K562 (cell line): ENCODE results near the gene PBX2. TPM values are rescaled to one million over a fixed set of nuclear protein-coding genes. Genes with fewer than 3 reads are reported as not detected.

Experiments
- ARID1B ChIP-seq: fragments of 450-650 bp; IDR thresholded peaks from 2 replicates; pipeline ENCODE4 v1.6.1; 2016; ENCODE audit warnings: antibody characterized with exemption, mild to moderate bottlenecking, inconsistent platforms
- CBX1 ChIP-seq: sonication (generic); IDR thresholded peaks from 2 replicates; pipeline ENCODE4 v1.6.1; 2016; ENCODE audit warnings: antibody characterized with exemption, low read depth, mild to moderate bottlenecking
- CHCHD3 ChIP-seq: fragments of 250-450 bp; sonication (Bioruptor Pico); IDR thresholded peaks from 2 replicates; pipeline ENCODE4 v2.1.2; 2022; ENCODE audit warnings: mild to moderate bottlenecking
- CREB1 ChIP-seq, 2 experiments: sonication (generic) in 1 of 2; formaldehyde crosslinking in 1 of 2; IDR thresholded peaks; 2 replicates each; pipeline versions ENCODE4 v1.6.1 to v1.8.0; 2012 to 2022; ENCODE audit warnings: inconsistent platforms in 1 of 2, mild to moderate bottlenecking in 1 of 2, missing genetic modification reagents in 1 of 2, moderate library complexity in 1 of 2
- ELF2 ChIP-seq: fragments of 250-450 bp; sonication (Bioruptor Pico); IDR thresholded peaks from 2 replicates; pipeline ENCODE4 v1.5.0; 2021; ENCODE audit warnings: mild to moderate bottlenecking
- HINFP ChIP-seq: fragments of 450-650 bp; conservative IDR thresholded peaks from 2 replicates; pipeline ENCODE4 v1.6.1; 2016; ENCODE audit warnings: missing genetic modification characterization, low read depth, mild to moderate bottlenecking, control low read depth, missing compliant biosample characterization
- NEUROD1 ChIP-seq: fragments of 150-350 bp; IDR thresholded peaks from 2 replicates; pipeline ENCODE4 v1.6.1; 2014; ENCODE audit warnings: borderline replicate concordance, low read length, low read depth; ENCODE audit not compliant: partially characterized antibody
- OTX1 ChIP-seq: fragments of 450-650 bp; formaldehyde crosslinking; IDR thresholded peaks from 2 replicates; pipeline ENCODE4 v1.4.0; 2022; ENCODE audit warnings: mild to moderate bottlenecking
- RBM14 ChIP-seq: fragments of 200-400 bp; formaldehyde crosslinking; IDR thresholded peaks from 2 replicates; pipeline ENCODE4 v1.6.1; 2018; ENCODE audit warnings: low read depth, mild to moderate bottlenecking, low read length, moderate library complexity, borderline replicate concordance; ENCODE audit not compliant: insufficient read depth
- RBM25 ChIP-seq: fragments of 200-400 bp; formaldehyde crosslinking; IDR thresholded peaks from 2 replicates; pipeline ENCODE4 v1.6.1; 2018; ENCODE audit warnings: low read length, low read depth, moderate library complexity; ENCODE audit not compliant: severe bottlenecking
- SMARCA4 ChIP-seq: fragments of 450-650 bp; IDR thresholded peaks from 2 replicates; pipeline ENCODE4 v1.6.1; 2016
- SMC3 ChIP-seq: conservative IDR thresholded peaks from 2 replicates; pipeline ENCODE4 v1.6.1; 2011; ENCODE audit warnings: low read depth, low read length, improper control_type of control experiment; ENCODE audit not compliant: insufficient read depth
- TCF3 ChIP-seq: sonication (generic); formaldehyde crosslinking; IDR thresholded peaks from 2 replicates; pipeline ENCODE4 v1.4.0; 2020; ENCODE audit warnings: mild to moderate bottlenecking, missing genetic modification reagents
- UBTF ChIP-seq, 2 experiments: IDR thresholded peaks; 2 replicates each; pipeline ENCODE4 v1.6.1; 2012; ENCODE audit warnings: improper control_type of control experiment in 2 of 2, low read depth in 2 of 2, low read length in 2 of 2, borderline replicate concordance in 1 of 2
- ZNF212 ChIP-seq: fragments of 450-650 bp; formaldehyde crosslinking; IDR thresholded peaks from 2 replicates; pipeline ENCODE4 v1.4.0; 2020; ENCODE audit warnings: mild to moderate bottlenecking
- ZNF75A ChIP-seq: fragments of 450-650 bp; formaldehyde crosslinking; IDR thresholded peaks from 2 replicates; pipeline ENCODE4 v1.4.0; 2020; ENCODE audit warnings: mild to moderate bottlenecking
- polyA plus RNA-seq, 8 experiments: library from polyadenylated mRNA; depleted of rRNA in 4 of 8; stranded (reverse) in 5 of 8; unstranded in 3 of 8; fragments of >200 nt; fragmentation: Nextera tagmentation in 2 of 8; fragmentation: Illumina TruSeq in 1 of 8; extraction: Ambion mirVana in 2 of 8; extraction: Trizol in 1 of 8; gene quantifications; 2 replicates each; pipeline versions ENCODE4 v1.2.1 to v1.2.3, GENCODE V29; 2011 to 2014; ENCODE audit warnings: inconsistent platforms in 1 of 8, missing spikeins in 1 of 8
- total RNA-seq, 7 experiments: library from RNA; depleted of rRNA in 6 of 7; stranded (reverse); fragments of >200 nt in 6 of 7; fragmentation: Illumina TruSeq in 2 of 7; extraction: Trizol in 2 of 7; gene quantifications; 2 replicates each; pipeline versions ENCODE4 v1.2.1 to v1.2.3, GENCODE V29; 2011 to 2021; ENCODE audit warnings: low replicate concordance in 1 of 7
- TF ChIP-seq, protein P1 (sequence below): sonication (generic); formaldehyde crosslinking; IDR thresholded peaks from 2 replicates; pipeline ENCODE4 v1.8.0; 2022; ENCODE audit warnings: mild to moderate bottlenecking, low read depth, missing genetic modification reagents
- TF ChIP-seq, protein P2 (sequence below): fragments of 450-650 bp; IDR thresholded peaks from one replicate; pipeline ENCODE4 v1.6.1; 2018; ENCODE audit warnings: mild to moderate bottlenecking, moderate library complexity; ENCODE audit not compliant: partially characterized antibody
- TF ChIP-seq, protein P3 (sequence below): fragments of 450-650 bp; formaldehyde crosslinking; IDR thresholded peaks from 2 replicates; pipeline ENCODE4 v1.4.0; 2020; ENCODE audit warnings: mild to moderate bottlenecking, moderate library complexity

PBX2 gene
- total and polyA plus RNA-seq, 9 of the 15 experiments (the other 6 are each of a cell fraction or from before 2014, with no cell fraction given) = 1.9 to 134 (median 62.5) TPM

DNA sequence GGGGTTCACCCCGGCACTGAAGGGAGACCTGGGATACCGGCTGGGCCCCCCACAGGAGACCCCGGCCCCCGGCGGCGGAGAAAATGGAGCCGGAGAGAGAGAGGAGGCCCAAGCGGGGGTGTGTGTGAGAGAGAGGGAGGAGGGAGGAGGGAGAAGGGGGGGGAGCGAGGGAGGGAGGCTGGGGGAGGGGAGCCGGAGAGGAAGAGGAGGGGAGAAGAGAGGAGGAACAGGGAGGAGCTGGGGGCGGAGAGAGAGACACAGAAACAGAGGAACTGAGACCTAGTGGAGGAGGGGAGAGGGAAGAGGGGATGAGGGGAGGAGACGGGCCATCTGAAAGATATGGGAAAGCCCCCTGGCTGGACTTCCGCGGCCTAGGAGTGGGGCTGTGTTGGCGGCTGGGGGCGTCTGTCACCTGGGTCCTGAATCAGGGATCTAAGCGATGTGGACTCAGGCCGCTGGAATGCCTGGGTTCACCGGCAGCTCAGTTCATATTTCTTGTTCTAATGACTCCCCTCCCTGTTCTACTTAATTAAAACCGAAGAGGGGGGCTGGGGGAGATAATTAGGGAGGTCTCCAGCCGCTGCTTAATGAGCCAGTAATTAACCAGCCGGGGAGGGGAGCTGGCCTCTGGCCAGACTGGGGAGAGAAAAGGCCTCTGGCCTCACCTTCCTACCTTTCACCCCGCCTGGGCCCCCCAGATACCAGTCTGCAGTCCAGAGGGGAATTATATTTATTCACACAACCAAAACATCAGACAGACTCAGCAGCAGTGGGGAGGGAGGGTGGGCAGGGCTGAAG lies at the start of gene PBX2 (continued):
- TF ChIP-seq ARID1B = peak; percentile 79
- no peak for TF ChIP-seq SMC3
- no peak for TF ChIP-seq ZNF212 (CRISPR knock-in tag)
- no peak for TF ChIP-seq CBX1
- no peak for TF ChIP-seq UBTF (IDR thresholded peaks at IDR 0.05; ENCODE audit: borderline replicate concordance in 1 of 2, low read depth in 2 of 2, low read length in 2 of 2)
- TF ChIP-seq RBM14 = no peak
- no peak for TF ChIP-seq HINFP (tag)
- peak; percentile 72; the same call in 1 of the 2 replicates for TF ChIP-seq ELF2 (CRISPR knock-in tag)
- TF ChIP-seq, protein P1, sequence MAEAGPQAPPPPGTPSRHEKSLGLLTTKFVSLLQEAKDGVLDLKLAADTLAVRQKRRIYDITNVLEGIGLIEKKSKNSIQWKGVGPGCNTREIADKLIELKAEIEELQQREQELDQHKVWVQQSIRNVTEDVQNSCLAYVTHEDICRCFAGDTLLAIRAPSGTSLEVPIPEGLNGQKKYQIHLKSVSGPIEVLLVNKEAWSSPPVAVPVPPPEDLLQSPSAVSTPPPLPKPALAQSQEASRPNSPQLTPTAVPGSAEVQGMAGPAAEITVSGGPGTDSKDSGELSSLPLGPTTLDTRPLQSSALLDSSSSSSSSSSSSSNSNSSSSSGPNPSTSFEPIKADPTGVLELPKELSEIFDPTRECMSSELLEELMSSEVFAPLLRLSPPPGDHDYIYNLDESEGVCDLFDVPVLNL (CRISPR knock-in tag) = no peak
- peak; percentile 97 for TF ChIP-seq OTX1 (CRISPR knock-in tag)
- 0 out of 2 replicates have a peak, but pooled peaks have one; percentile 8 for TF ChIP-seq ZNF75A (CRISPR knock-in tag)
- no peak for TF ChIP-seq CREB1 (IDR thresholded peaks at IDR 0.05)
- TF ChIP-seq CREB1 (CRISPR knock-in tag; IDR thresholded peaks at IDR 0.05) = no peak
- TF ChIP-seq, protein P2, sequence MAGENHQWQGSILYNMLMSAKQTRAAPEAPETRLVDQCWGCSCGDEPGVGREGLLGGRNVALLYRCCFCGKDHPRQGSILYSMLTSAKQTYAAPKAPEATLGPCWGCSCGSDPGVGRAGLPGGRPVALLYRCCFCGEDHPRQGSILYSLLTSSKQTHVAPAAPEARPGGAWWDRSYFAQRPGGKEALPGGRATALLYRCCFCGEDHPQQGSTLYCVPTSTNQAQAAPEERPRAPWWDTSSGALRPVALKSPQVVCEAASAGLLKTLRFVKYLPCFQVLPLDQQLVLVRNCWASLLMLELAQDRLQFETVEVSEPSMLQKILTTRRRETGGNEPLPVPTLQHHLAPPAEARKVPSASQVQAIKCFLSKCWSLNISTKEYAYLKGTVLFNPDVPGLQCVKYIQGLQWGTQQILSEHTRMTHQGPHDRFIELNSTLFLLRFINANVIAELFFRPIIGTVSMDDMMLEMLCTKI = no peak
- TF ChIP-seq RBM25 = no peak
- no peak for TF ChIP-seq TCF3 (CRISPR knock-in tag)
- TF ChIP-seq NEUROD1 = no peak
- TF ChIP-seq SMARCA4 = peak; percentile 77
- TF ChIP-seq, protein P3, sequence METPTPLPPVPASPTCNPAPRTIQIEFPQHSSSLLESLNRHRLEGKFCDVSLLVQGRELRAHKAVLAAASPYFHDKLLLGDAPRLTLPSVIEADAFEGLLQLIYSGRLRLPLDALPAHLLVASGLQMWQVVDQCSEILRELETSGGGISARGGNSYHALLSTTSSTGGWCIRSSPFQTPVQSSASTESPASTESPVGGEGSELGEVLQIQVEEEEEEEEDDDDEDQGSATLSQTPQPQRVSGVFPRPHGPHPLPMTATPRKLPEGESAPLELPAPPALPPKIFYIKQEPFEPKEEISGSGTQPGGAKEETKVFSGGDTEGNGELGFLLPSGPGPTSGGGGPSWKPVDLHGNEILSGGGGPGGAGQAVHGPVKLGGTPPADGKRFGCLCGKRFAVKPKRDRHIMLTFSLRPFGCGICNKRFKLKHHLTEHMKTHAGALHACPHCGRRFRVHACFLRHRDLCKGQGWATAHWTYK (CRISPR knock-in tag) = 0 out of 2 replicates have a peak, but pooled peaks have one; percentile 63
- no peak for TF ChIP-seq CHCHD3 (CRISPR knock-in tag)
